ENCODE results near the gene THRA. TPM values are rescaled to one million over a fixed set of nuclear protein-coding genes. Genes with fewer than 3 reads are reported as not detected.

The THRA gene
- total RNA-seq, 1 donor from 2014 or later = 7.1 TPM

- no peak overlapping the region for H3K4me3 ChIP-seq (ENCODE audit: low read depth, low read length)
- no peaks in the 10 kb centered on the region for H3K36me3 ChIP-seq (ENCODE audit: control insufficient read depth, insufficient read depth, low read length)
- DNase-seq (ENCODE audit: low read depth) = no peak
- TF ChIP-seq CTCF (IDR thresholded peaks at IDR 0.05; ENCODE audit: insufficient read depth, low read length, poor library complexity, severe bottlenecking) = no peak
- no peaks in the 10 kb centered on the region for H3K27me3 ChIP-seq (ENCODE audit: control insufficient read depth, insufficient read depth, low read length)
Measured at GRCh38 chr17:40113907-40114245, 51.1 kb downstream of the THRA start.

GRCh38 chr17:40115101-40115436, 52.3 kb downstream of the THRA start:
- Histone ChIP-seq H3K4me3 (ENCODE audit: low read depth, low read length) (no peak overlapping the region), H3K36me3 (ENCODE audit: control insufficient read depth, insufficient read depth, low read length) (no peaks in the 10 kb centered on the region), H3K27me3 (ENCODE audit: control insufficient read depth, insufficient read depth, low read length) (no peaks in the 10 kb centered on the region)
- TF ChIP-seq CTCF (IDR thresholded peaks at IDR 0.05; ENCODE audit: insufficient read depth, low read length, poor library complexity, severe bottlenecking) = no peak
- DNase-seq (ENCODE audit: low read depth) = no peak

GRCh38 chr17:40121181-40122135, 58.7 kb downstream of the THRA start, which contains the start of gene MSL1:
Gene MSL1 (plus strand): TSS chr17:40121971. CDS start chr17:40122613, 642 bp downstream.
- peak within 1 kb of the TSS; percentile 89 for H3K4me3 ChIP-seq (ENCODE audit: low read depth, low read length)
- no peak for TF ChIP-seq CTCF (IDR thresholded peaks at IDR 0.05; ENCODE audit: insufficient read depth, low read length, poor library complexity, severe bottlenecking)
- H3K27me3 ChIP-seq (ENCODE audit: control insufficient read depth, insufficient read depth, low read length) = no peaks in the 10 kb centered on the region
- H3K36me3 ChIP-seq (ENCODE audit: control insufficient read depth, insufficient read depth, low read length) = no peaks in the 10 kb centered on the region
- DNase-seq (ENCODE audit: low read depth) = no peak

GRCh38 chr17:40122136-40122998, 59.6 kb downstream of the THRA start:
- DNase-seq (ENCODE audit: low read depth) = no peak
- TF ChIP-seq CTCF (IDR thresholded peaks at IDR 0.05; ENCODE audit: insufficient read depth, low read length, poor library complexity, severe bottlenecking) = no peak
- H3K36me3 ChIP-seq (ENCODE audit: control insufficient read depth, insufficient read depth, low read length) = peaks cover under 1% of the 10 kb centered on the region
- no peaks in the 10 kb centered on the region for H3K27me3 ChIP-seq (ENCODE audit: control insufficient read depth, insufficient read depth, low read length)
- H3K4me3 ChIP-seq (ENCODE audit: low read depth, low read length) = peak overlapping the region; percentile 89

GRCh38 chr17:40122999-40123810, 60.4 kb downstream of the THRA start:
- TF ChIP-seq CTCF (IDR thresholded peaks at IDR 0.05; ENCODE audit: insufficient read depth, low read length, poor library complexity, severe bottlenecking) = no peak
- no peak for DNase-seq (ENCODE audit: low read depth)
- Histone ChIP-seq H3K27me3 (ENCODE audit: control insufficient read depth, insufficient read depth, low read length) (no peaks in the 10 kb centered on the region), H3K4me3 (ENCODE audit: low read depth, low read length) (peak overlapping the region; percentile 89), H3K36me3 (ENCODE audit: control insufficient read depth, insufficient read depth, low read length) (peaks cover 1% of the 10 kb centered on the region)
